IPS-NIHi7 (cell line): ENCODE data around the gene RFT1.
A peak's percentile ranks its signal among the peaks of the same experiment; 100 is the strongest.

Source experiments
- DNase-seq: peaks from one replicate; pipeline ENCODE4 v3.0.0; 2012; ENCODE audit warnings: mixed read lengths; ENCODE audit errors: extremely low spot score

Gene RFT1

GRCh38 chr3:53150247-53151085 lies 20.2 kb upstream of the RFT1 start:
- DNase-seq = no peak

GRCh38 chr3:53149699-53150098 lies 19.5 kb upstream of the RFT1 start:
- DNase-seq = no peak

- no peak for DNase-seq
Measured at GRCh38 chr3:53149006-53149690, 18.9 kb upstream of the RFT1 start.

- DNase-seq = no peak
Measured at GRCh38 chr3:53147903-53148400, 17.7 kb upstream of the RFT1 start.

GRCh38 chr3:53147151-53147902 lies 17.1 kb upstream of the RFT1 start:
- no peak for DNase-seq

- no peak for DNase-seq
Measured at GRCh38 chr3:53146319-53146891, 16.2 kb upstream of the RFT1 start.

GRCh38 chr3:53145713-53146080 lies 15.5 kb upstream of the RFT1 start:
- DNase-seq = no peak

- DNase-seq = no peak
Measured at GRCh38 chr3:53144862-53145712, 14.9 kb upstream of the RFT1 start.

GRCh38 chr3:53144446-53144845 lies 14.2 kb upstream of the RFT1 start:
- no peak for DNase-seq

- no peak for DNase-seq
Measured at GRCh38 chr3:53142986-53143385, 12.8 kb upstream of the RFT1 start.

- no peak for DNase-seq
Measured at GRCh38 chr3:53140847-53141845, 10.9 kb upstream of the RFT1 start.

- no peak for DNase-seq
Measured at GRCh38 chr3:53139906-53140846, 9.9 kb upstream of the RFT1 start.

- no peak for DNase-seq
Measured at GRCh38 chr3:53137835-53138446, 7.7 kb upstream of the RFT1 start.

GRCh38 chr3:53137221-53137620 lies 7.0 kb upstream of the RFT1 start:
- no peak for DNase-seq

GRCh38 chr3:53134631-53135232 lies 4.5 kb upstream of the RFT1 start:
- DNase-seq = peak; percentile 95

GRCh38 chr3:53132347-53132746 lies 2.1 kb upstream of the RFT1 start:
- DNase-seq = no peak

- DNase-seq = no peak
Measured at GRCh38 chr3:53131096-53131495, 861 bp upstream of the RFT1 start.

GRCh38 chr3:53129344-53129743 lies 891 bp downstream of the RFT1 start:
- DNase-seq = no peak
